Stimulated activated CD4-positive, alpha-beta T cell treated with anti-CD3 and anti-CD28 coated beads, TNF-alpha, amount 100 ng/mL, for 24 hours (primary cell): ENCODE data around the gene DLGAP1.
A peak's percentile ranks its signal among the peaks of the same experiment; 100 is the strongest.
"Not testable (repeated sequence)": the region's sequence is repeated elsewhere in the genome, so short reads cannot be mapped to it uniquely, and the experiment has no call there.

Source experiments
- DNase-seq, 3 experiments: peaks; one replicate each; pipeline ENCODE4 v3.0.0-alpha.2; 2020; ENCODE audit warnings: low read depth in 3 of 3

DLGAP1 gene

DNA sequence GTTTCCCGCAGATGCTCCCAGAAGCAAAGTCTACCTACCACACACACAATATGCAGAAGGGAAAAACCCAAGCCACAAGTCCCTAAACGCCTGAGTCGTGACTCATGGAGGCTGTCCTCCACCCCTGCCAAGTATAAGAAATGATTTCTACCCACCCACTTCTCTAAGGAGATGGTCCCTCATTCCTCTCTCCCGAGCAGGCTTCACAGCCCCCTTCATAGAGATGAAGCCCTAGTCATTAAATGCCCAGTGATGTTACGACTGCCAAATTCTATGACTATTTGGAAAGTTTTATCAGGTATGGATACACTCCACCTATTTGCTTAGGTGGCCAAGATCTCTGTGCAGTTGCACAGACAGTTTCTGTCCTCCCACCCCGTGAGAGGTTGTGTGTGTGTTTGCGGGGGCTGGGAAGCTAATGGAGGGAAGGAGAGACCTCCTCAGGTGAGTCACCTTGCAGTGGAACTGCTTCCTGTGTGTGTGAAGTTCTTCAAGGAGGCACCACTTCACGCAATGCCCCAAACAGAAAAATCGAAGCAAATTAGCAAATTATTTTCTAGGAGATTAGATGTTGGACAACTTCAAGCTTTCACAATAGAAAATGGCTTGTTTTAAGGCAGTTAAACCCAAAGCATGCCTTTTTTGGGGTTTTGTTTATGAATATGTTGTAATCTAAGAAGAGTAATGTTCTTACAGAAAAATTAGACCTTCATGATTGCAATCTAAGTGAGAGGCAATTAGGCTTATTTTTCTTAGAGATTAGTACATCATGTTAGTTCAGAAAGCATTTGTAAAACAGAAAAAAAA, 830.0 kb downstream of the DLGAP1 start:
- peak; percentile 44 to 63 (median 57) for DNase-seq

- DNase-seq = no peak
Measured at GRCh38 chr18:3624546-3624934, 830.6 kb downstream of the DLGAP1 start.

DNA sequence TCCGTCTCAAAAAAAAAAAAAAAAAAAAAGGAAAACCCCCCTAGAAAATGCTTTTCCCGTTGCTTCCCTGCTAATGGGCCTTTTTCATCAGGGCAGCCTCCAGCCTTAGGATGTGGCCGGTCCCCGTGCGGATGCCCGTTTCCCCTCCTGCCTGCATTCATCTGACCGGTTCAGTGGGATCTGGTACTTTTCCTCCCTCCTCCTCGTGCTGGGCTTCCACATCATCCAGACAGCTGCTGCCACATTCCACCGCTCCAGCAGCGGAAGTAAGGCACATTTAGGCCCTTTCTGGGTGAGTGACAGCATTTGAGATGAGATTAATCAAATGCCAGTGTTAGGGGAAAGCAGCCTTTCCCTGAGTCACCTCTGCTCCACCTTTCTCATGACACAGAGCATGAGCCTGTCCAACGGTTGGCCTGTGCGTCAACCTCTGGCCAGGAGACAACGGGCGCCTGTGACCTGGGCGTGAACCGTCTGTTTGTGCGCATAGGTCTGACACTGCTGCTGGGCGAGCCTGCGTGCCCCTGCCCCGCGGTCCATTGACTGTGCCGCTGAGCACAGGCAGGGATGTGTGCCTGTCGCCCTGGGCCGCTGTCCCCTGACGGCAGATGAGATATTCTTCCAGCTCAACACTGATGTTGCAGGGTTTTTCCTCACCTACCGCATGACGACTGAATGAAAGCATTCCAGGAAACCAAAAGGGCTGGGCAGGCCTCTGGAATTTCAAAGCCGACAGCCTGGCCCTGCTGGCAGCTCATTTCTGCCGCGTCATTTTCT, 831.1 kb downstream of the DLGAP1 start:
- DNase-seq = no peak

DNA sequence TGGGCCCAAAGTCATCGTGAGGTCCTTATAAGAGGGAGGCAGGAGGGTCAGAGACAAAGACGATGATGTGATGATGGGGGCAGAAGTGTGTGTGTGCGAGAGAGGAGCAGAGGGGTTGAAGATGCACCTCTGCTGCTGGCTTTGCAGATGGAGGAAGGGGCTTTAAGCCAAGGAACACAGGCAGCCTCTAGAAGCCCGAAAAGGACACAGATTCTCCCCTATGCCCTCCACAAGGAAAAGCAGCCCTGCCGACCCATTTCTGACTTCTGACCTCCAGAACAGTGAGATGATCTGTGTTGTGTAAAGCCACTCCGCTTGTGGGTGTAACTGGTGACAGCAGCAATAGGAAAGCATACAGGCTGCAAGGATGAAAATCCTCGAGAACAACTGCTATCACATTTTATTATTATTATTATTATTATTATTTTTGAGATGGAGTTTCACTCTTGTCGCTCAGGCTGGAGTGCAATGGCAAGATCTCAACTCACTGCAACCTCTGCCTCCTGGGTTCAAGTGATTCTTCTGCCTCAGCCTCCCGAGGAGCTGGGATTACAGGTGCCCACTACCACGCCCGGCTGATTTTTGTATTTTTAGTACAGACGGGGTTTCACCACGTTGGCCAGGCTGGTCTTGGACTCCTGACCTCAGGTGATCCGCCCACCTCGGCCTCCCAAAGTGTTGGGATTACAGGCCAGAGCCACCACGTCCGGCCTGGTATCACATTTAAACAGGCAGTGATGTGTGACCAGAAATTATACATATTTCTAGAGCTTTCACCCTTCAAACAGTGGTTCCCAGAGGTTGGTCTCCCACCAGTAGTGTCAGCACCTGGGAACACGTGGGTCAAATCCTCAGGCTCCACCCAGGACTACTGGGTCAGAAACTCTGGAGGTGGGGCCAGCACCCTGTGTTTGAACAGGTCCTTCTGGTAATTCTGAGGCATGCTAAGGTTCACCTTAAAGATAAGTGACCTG, 834.7 kb downstream of the DLGAP1 start:
- no peak for DNase-seq

GRCh38 chr18:3619746-3620145, 835.4 kb downstream of the DLGAP1 start:
- DNase-seq = no peak

DNA sequence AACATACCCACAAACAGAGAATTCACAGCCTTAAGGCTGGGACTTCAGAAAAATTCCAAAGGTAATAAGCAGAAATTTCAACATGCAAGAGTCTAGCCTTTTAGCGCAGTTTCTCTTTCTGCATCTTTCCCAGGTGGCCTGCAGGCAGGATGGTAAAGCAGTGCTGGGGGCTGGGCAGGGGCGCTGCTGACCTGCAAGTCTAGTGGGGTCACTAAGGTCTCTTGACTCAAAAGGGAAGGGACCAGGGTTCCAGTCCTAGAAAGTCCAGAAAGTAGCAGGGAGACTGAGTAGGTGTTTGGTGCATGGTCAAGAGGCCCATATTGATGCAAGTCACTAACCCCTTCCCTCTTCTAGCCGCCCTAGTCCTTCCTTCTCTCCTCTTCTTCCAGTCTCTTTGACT, 835.9 kb downstream of the DLGAP1 start:
- no peak for DNase-seq

GRCh38 chr18:3616744-3617143, 838.4 kb downstream of the DLGAP1 start:
- no peak for DNase-seq

GRCh38 chr18:3616142-3616541, 839.0 kb downstream of the DLGAP1 start:
- no peak for DNase-seq

- no peak for DNase-seq
Measured at GRCh38 chr18:3615374-3615985, 839.6 kb downstream of the DLGAP1 start.

- no peak for DNase-seq
Measured at GRCh38 chr18:3612315-3612714, 842.8 kb downstream of the DLGAP1 start.

DNA sequence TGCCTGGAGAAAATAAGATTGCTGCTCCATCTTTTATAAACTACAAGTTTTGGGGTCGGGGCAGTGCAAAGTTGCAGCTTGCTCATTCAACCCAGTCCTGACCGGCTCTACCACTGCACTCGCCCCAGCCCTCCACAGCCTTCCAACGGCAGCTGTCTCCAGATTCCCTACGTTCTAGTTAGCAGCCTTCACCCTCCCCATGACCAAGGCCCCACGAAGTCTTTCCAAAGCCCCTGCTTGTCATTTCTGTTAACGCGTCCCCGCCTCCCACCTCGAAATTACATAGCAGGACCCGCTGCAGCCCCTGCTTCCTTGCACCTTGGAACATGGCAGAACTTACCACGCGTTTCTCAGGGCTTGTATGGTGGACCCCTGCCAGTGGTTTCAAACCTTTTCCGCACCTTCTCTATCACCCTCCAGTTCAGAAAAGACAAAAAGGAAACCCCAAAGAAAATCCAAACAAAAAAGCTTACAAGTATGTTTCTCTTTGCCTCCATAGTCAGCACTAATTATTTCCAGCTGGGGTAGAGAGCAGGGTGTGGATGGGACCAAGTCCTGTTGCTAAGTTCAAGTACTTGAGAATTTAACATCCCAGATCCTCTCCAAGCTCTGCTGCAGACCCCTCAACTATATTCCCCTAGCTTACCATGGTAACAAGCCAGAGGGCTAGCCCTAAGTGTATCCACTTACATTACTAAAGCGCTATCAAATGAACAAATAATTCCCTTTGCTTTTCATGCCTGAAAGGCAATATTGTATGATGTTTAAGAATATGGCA, 843.6 kb downstream of the DLGAP1 start:
- DNase-seq = no peak

DNA sequence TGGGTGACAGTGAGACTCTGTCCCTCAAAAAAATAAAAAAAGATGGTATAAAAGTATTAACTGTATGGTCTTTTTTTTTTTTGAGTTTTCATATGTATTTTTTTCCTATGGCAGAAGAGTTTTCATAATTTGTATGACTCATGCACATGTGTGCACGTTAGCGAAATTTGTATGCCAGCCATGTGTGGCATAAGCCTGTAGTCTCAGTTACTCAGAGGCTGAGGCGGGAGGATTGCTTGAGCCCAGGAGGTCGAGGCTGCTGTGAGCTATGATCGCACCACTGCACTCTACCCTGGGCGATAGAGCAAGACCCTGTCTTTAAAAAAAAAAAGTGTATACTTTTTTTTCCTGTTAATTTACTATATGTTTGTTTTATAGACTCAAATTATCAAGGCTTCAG, 844.3 kb downstream of the DLGAP1 start:
- no peak for DNase-seq

DNA sequence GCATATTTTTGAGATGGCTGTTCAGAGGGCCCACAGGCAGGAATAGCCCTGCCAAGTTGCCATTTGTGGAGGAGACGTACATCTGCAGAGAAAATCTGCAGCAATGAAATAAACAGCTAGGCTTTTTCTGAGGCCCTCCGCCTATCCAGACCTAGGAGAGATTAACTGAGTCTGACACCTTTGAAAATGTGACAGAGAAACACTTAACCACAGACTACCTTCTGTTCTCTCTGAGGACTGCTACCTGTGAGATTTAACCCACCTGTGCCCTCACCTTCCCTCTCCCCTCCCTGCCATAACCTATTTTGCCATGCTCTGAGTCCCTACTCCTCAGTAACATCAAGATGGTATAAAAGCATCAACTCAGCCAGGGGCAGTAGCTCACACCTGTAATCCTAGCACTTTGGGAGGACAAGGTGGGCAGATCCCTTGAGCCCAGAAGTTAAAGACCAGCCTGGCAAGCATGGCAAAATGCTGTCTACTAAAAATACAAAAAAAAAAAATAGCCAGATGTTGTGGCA, 844.9 kb downstream of the DLGAP1 start:
- DNase-seq = no peak

DNA sequence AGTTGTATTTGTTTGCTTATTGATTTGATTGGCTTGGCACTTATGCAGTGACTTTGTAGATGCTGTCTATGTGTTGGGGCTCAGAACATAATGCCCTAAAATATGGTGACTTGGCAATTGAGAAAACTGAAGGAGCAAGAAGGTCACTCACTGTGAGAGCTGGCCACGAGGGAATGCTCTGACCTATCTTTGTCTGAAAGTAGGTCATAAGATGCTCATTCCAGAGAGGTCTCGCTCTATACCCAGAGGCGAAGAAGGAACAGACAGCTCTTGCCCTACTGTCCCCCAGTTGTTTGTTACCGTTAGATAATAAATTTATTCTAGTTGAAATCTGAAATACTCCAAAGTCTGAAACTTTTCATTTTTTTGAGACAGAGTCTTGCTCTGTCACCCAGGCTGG, 846.6 kb downstream of the DLGAP1 start:
- DNase-seq = no peak

GRCh38 chr18:3608099-3608453, 847.0 kb downstream of the DLGAP1 start:
- not testable (repeated sequence) for DNase-seq

GRCh38 chr18:3607309-3608098, 847.6 kb downstream of the DLGAP1 start:
- no peak for DNase-seq

- DNase-seq = not testable (repeated sequence)
Measured at GRCh38 chr18:3606863-3607262, 848.2 kb downstream of the DLGAP1 start.

DNA sequence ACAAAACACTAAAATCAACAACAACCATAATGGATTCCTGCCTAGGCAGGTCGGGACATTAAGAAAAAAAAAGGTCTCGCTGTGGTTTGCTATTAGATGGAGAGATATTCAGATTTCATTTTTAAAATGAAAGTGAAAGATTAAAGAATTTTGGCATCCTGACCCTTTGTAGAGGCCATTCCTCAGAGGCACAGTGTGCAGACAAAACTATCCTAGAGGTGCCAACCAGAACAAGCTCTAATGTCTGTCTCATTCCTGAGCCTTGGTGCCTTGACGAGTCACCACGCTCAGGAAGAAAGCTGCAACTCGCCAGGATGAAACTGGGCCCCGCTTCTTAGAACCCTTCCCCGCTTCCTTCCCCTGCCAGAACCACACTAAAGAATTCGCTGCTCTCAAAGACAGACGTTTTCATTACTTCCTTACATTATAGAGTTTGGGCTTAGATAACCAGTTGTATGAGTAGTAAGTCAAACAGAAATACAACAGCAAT, 849.1 kb downstream of the DLGAP1 start:
- DNase-seq = no peak

DNA sequence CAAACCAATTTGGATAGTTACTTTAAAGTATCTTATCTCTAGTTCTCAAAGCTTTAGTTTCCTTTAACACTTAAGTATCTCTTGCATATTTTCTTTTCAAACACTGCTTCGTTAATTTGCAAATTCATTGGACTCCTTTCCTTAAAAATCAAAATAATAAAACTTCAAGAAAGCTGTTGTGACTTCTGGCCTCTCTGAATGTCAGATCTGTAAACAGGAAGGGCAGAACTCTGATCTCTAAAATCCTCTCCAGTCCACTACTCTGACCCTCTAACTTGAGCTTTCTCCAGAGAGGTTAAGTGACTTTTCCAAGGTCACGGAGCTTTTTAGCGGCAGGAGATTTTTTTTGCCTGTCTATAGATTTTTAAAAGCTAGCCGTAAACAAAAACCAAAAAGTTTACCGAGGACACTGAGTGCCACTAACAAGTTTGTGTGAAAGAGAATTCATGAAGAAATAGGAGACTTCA, 849.6 kb downstream of the DLGAP1 start:
- no peak for DNase-seq
